GM18520 (cell line): ENCODE measurements around the gene ZNF853.

Experiments used
- ATAC-seq: cut with Tn5 transposase; IDR thresholded peaks from one replicate; pipeline ENCODE4 v1.9.1; 2021; ENCODE audit not compliant: unreplicated experiment

ZNF853 gene

DNA sequence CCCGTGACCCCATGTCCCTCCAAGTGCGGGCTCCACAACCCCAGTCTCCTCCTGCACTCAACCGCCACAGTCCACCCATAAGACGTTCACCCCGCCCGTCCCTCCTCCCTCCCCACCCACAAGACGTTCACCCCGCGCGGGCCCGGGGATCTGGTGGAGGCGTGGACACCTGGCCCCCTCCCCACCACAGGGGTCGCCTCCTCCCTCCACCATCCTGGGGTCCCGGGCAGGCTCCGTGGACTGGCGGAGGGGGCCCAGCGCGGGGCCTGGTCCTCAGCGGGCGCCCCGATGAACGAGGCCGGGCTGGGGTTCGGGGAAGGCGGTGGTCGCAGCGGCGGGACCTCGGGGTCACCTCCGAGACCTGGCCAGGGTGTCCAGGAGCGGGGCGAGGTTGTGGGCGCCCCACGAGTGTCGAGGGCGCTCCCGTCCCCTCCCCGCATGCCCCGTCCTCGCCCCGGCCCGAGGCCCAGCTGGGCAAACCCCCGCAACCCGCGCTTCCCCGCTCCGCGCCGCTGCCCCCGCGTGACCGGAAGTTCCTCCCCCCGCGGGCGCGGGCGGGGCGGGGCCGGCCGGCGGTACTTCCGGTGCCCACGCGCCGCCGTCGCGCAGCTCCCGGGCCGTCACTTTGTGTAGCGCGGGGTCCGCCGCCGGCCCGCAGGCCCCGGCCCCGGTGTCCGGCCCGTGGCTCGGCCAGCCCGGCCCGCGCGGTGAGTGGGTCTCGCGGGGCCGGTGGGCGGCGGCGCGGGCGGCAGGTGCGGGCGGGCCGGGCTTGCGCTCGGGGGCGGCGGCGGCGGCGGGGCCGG lies 21.5 kb downstream of the ZNF853 start, which contains the start of gene ZNF316:
TSS of gene ZNF316 (plus strand) at position 578 of the 803 bp plus-strand sequence. CDS start 5,092 bp downstream, outside the sequence.
- ATAC-seq = peak; percentile 63

DNA sequence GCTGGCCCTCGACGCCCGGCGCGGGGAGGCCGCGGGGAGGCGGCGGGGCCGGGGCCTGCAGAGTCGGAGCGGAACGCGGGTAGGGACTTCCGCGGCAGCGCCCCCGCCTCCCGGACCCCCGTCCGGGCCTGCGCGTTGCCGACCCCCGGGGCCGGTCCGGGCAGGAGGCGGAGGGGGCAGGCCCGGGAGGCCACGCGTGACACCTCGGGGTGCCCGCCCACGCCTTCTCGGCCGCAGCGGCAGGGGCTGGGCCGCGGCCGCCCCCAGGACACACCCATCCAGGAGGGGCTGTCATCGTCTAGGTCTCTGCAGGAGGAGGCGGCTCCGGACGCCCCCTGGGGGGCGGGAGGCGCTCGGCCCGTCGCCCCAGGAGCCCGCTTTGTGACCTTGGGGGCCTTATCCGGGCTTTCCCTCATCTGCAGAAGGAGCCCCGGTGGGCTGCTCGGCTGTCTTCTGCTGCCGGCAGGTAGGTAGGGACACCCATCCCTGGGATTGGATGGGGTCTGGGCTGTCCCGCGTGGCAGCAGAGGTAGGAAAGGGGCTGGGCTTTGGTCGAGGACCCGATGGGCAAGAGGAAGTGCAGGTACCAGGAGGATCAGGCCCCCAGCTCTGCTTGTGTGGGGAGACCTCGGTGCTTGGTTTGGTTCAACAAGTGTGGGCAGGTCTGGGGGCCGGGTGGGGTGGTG lies 22.3 kb downstream of the ZNF853 start:
- ATAC-seq = peak; percentile 61

DNA sequence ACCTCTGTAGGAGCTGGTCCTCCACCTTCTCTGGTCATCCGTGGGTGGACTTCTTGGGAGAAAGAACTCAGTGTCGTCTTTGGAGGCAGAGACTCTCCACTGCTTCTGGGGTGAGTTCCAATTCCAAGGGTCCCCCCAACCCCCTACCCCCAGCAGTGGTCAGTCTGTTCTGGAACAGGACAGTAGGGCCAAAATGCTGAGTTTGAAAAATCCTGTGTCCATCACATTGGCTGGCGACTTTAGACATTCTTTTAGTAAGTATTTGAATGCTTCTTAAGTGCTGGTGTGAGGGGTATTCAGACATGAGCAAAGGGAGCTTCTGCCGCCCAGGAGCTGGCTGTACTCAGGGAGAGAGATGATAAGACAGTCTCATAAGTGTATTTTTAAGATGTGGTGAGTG lies 23.6 kb downstream of the ZNF853 start:
- ATAC-seq = no peak

DNA sequence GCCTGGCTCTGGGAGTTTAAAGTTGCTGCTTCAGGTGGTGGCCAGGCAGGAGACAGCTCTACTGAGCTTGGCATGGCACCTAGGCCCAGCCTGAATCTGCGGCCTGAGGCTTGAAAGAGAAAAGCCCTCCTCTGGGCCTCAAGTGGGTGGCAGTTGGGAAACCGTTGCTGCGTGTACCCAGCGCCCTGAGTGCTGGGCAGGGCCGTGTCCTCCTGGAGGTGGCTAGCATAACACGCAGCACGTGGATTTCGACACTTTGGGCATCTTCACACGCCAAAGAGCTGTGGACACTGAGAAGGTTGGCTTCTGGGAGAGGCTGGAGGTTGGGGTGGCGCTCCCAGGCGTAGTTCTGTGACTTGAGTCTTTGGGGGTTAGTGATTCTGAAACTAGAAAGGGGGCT lies 24.2 kb downstream of the ZNF853 start:
- no peak for ATAC-seq

DNA sequence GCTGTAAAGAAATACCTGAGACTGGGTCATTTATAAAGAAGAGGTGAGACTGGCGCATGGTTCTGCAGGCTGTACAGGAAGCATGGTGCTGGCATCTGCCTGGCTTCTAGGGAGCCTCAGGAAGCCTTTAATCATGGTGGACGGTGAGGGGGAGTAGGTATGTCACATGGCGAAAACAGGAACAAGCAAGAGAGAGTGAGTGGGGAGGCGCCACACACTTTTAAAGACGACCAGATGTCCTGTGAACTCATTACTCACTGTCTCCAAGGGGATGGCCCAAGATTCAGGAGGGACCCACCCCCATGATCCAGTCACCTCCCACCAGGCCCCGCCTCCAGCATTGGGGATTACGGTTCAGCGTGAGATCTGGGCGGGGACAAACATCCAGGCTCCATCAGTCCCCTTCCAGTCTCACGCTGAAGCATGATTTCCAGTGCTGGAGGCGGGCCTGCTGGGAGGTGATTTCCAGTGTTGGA lies 24.9 kb downstream of the ZNF853 start:
- no peak for ATAC-seq

DNA sequence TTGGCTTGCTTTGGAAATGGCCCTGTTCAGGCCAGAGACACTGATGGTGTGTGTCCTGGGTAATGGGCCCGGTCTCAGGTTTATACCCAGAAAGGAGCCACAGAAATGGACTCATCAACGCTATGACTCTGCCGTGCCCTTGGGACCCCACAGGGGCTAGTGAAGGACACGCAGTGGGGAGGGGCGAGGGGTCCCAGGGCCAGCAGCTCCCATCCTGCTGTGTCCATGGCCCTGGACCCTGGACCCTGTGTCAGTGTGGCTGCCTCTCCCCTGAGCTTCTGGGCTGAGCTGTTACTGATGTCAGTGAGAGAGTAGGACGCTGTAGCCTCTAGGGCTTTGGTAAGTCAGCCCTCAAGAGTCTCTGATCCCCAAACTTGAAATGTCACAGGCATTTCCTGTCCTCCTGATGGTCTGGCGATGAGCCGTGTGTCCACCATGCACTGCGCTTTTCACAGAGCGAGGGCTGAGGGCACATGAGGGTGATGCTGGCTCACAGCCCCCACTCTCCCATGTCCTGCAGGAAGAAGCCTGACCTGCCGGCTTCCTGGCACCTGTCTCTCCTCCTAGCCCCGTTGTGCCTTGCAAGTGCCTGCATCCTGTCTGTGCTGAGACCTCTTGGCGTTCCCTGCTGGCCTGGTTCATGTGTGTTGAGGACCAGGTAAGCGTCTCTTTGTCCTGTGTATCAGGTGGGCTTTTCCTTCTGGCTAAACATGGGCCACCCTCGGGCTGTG lies 26.1 kb downstream of the ZNF853 start:
- no peak for ATAC-seq

DNA sequence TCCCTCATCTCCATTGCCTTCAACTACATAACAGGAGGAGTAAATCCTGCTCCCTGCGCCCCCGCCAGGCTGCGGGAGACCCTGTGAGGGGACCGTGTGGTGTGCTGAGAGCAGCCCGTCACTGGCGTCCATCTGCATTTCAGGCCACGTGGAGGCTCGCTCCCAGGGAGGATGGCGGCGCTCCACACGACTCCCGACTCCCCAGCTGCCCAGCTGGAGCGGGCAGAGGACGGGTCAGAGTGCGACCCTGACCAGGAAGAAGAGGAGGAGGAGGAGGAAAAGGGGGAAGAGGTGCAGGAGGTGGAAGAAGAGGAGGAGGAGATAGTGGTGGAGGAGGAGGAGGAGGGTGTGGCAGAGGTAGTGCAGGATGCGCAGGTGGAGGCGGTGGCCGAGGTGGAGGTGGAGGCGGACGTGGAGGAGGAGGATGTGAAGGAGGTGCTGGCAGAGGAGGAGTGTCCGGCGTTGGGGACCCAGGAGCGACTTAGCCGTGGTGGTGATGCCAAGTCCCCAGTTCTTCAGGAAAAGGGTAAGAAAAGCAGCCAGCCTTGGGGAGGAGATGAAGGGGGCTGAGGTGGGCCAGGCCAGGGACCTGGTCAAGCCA lies 26.9 kb downstream of the ZNF853 start:
- ATAC-seq = no peak

DNA sequence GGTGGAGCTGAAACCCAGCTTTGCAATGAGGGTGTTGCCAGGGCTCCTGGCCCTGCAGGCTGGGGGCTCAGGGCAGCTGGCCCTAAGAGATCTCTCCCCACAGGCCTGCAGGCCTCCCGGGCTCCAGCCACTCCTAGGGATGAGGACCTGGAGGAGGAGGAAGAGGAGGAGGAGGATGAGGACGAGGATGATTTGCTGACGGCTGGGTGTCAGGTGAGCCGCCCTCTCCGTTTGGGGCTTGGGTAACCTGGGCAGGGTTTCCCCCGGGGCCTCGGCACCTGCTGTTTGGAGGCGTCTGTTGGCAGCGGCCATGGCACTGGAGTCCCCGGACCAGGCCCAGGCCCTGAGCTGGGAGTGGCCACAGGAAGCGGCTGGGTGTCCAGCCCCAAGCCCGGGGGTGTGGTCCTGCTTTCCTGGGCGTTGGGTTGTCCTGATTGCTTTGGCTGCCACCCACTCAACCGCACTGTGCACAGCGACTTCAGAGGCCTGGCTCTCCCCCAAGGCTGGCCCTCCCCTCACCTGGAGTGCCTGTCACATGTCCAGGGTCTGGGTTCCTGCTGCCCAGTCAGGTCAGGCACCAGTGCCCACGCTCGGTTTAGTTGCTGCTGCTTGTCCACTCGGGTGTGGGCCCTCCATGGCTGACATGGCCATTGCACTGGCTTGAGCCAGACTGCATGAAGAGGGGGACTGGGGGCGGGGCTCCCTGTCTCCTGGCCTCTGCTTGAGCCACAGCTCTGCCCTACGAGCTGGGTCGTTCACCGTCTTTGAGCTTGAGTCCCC lies 27.6 kb downstream of the ZNF853 start:
- ATAC-seq = no peak

DNA sequence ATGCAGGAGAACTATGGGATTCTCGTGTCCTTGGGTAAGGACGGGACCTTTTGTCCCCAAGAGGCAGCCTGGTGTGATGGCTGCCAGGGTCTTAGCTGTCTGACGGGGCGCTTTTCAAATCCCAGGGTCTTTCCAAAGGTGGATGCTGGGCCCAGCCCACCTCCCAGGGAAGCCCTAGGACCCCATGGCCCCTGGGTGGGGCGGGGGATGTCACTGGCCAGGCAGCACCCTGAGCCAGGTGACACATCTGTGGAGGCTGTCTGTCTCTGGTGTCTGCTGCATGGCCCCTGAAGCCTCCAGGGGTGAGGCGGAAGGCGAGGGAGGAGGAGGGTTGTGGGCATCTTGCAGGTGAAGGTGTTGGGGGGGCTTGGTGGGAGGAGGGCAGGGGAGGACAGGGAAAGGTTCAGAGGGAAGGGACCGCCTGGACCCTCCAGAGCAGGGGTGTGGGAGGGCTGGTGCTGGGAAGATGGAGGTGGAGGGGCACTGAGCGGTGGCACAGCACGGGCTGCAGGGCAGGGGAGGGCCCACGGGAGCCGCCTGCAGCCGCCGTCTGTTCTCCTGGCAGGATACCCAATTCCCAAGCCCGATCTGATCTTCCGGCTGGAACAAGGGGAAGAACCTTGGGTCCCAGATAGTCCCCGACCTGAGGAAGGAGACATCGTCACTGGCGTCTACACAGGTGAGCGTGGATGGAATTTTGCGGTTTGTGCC lies 28.7 kb downstream of the ZNF853 start:
- ATAC-seq = no peak

DNA sequence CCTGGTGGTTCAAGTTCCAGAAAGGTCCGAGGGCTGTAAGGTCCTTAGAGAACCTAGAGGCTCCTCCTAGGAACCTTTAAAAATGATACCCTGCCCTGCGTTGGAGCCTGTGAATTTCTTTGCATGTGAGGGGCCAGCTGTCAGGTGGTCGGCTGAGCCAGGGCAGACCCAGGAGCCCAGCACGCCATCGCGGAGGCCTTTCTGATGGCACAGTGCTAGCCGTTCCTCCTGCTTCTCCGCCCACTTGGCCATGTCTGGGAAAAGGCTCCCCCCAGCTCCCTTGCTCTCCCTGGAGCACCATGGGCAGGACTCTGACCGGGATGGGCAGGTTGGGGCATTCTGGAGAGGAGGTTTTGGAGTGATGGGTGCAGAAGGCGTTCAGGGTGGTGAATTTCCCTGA lies 29.3 kb downstream of the ZNF853 start:
- no peak for ATAC-seq

DNA sequence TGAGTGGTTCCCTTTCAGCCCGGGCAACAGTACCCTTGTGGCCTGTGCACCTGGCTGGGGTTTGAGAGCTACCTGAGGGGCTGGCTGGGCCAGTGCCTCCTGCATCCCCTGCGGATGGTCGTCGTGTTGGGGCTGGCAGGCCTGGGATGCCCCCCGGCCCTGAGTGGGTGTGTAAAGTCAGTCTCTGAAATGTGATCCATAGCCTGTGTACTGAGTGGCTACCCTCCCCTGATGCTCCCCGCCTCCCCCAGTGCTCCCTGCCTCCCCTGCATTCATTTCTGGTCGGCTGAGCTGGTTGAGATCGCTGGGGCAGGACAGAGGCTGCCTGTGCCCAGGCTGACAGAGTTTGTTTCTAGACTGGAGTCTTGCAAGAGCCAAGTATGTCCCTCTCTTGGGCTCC lies 31.1 kb downstream of the ZNF853 start:
- ATAC-seq = no peak

DNA sequence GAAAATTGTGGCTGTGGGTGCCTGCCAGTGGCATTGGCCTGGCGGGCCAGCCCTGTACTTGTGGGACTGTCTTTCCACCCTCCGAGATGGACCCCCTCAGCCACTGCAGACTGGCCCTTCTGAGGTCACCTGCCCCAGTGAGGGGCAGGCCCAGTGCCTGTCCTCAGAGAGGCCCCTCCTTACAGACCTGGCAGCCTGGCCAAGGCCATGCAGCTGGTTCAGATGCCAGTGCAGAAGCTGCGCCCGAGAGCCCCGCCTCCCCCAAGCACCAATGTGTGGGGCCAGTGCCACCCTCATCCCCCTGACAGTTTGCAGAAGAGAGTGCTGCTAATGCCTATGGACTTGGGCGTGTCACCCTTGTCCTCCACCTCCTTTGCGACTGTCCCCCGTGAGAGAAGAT lies 31.7 kb downstream of the ZNF853 start:
- no peak for ATAC-seq

DNA sequence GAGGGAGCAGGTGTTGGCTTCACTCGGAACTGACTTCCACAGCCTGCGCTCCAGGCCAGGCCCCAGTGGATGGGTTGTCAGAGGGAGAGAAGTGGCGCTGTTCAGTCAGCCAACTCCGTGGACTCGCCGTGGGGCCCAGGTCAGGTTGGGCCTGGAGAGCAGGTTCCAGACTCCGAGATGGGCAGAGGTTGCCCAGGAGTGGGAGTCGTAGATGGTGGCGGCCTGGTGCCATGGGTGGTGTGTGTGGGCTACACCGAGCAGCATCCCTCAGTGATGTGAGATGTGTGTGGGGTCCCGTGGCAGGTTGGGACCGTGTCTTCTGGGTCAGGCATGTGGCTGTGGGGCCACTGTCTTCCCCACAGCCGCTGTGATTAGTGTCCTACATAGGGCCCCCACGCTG lies 32.1 kb downstream of the ZNF853 start:
- no peak for ATAC-seq

DNA sequence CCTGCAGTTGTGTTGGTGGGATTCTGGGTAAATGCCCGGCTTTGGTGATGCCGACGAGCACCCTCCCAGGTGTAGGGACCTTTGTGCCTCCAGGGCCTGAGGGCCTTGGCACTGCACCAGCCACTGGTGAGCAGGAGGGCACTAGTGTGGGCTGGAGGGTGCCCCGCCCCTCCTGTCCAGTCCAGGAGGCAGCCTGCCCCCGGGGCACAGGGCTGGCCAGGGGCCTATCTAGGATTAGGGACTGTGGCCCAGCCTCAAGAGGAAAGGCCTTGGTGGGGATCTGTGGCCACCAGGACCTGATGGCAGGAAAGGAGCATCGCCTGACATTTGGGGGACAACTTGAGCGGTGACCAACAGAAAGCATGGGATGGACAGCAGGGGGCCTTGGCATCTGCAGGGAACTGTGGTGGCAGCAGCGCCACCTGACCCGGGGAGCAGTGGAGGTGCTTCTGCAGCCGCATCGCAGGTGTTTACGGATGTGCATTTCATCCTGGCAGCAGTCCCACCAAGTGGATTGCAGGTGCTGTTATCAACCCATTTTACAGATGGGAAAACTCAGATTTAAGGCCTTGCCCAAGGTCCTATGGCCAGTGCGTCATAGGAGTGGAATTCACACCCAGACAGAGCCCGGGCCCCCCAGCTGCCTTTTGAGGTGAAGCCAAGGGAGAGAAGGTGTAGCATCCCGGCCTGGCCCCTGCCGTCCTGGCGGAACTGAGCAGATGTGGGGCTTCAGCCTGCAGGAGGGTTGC lies 32.8 kb downstream of the ZNF853 start:
- ATAC-seq = no peak

DNA sequence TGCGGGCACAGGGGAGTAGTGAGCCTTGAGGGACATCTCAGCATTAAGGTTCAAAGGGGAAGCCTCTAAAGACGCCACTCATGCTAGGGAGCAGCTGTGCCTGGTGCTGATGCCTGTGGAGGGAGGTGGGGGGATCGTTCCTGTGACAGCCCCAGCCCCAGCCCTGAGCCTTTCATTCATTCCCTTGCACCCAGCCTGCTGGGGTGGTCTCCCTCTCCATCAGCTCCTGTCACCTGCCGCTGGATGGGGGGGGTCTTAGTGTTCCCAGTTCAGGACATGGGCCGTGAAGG lies 33.4 kb downstream of the ZNF853 start:
- ATAC-seq = no peak

DNA sequence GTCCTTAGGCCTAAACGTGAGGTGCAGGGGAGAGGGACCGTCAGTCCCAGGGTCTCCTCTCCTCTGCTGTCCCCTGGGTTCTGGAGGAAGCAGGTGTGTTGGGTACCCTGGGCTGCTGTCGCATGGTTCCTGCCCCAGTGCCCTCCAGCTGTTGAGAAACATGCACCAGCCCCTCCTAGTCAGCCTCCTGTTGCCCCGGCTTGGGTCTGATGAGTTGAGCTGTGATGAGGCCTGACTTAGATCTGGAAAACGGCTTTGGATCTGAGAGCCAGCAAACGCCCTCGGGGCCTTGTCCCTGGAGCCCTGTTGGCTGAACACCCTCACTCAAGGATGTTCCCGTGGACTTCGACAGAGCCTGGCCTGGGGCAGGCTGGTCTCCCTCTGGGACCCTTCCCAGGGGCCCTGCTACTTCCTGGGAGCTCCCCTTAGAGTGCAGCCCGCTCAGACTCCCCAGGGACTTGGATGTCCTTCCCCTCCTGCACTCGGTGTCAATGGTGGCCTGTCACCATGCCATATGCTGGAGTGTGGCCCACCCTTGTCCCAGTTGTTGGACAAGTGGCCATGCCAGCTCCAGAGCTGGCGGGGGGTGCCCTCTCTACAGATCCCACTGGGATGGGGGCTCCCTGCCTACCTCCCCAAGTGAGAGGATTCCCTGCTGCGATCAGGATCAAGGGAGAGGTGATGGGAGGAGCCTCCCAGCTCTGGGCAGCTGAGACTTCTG lies 34.0 kb downstream of the ZNF853 start:
- no peak for ATAC-seq

DNA sequence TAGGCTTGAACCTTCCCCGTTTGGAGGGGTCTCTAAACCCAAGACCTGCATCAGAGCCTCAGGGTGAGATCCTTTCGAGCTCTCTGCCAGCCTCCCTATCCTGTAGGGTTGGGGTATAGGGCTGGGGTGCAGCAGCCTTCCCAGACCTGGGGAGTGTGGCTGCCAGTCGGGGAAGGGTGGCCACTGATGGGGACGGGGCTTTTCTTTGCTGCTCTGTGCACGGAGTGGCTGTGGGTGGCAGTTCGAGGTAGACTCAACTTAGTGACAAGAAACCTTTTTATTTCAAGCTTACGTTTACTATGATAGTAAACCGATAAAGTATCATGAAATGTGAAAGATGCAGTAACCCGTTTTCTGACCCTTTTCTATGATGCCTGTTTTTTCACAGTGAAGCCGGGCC lies 34.7 kb downstream of the ZNF853 start:
- no peak for ATAC-seq

DNA sequence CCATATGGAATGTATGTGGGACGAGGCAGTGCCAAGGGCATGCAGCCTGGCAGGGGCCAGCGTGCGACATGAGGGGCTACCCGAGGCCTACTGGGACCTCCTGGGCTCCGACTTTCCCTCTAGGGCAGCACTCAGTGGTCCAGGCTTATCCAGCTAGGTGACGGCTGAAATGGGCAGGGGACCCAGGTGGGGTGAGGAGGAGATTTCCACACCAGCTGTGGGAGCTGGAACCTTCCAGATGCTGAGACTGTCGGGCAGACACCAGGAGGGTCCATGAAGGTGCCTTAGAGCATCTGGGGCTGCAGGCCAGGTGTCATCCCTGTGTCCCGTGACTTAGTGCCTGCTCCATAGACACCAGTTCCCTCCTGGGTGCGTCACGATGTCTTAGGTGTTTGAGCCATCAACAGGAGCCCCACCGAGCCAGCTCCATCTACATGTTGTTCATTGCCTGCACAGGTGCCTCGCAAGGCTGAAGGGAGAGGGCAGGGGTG lies 35.2 kb downstream of the ZNF853 start:
- ATAC-seq = no peak
